OCI-LY1 (cell line): ENCODE measurements around the gene TMEM184B.

Experiments used
- H2AFZ ChIP-seq: fragments of 200-600 bp; sonication (generic), shearing (Covaris generic); 2 replicates; pipeline ENCODE4 v1.6.0; 2014; ENCODE audit warnings: antibody characterized with exemption, mild to moderate bottlenecking, low read length
- H3F3A ChIP-seq: fragments of 200-600 bp; sonication (generic), shearing (Covaris generic); 2 replicates; pipeline ENCODE4 v1.6.0; 2014; ENCODE audit warnings: mild to moderate bottlenecking, antibody characterized with exemption, low read length, moderate library complexity; ENCODE audit not compliant: insufficient read depth
- H3K27ac ChIP-seq: fragments of 200-600 bp; sonication (generic); 2 replicates; pipeline ENCODE4 v1.5.1; 2014; ENCODE audit warnings: low read length, mixed run types, mild to moderate bottlenecking, low read depth; ENCODE audit not compliant: poor library complexity, severe bottlenecking
- H3K27me3 ChIP-seq: fragments of 200-600 bp; sonication (generic); 2 replicates; pipeline ENCODE4 v1.6.0; 2014; ENCODE audit warnings: antibody characterized with exemption, mild to moderate bottlenecking, low read length, moderate library complexity; ENCODE audit not compliant: insufficient read depth
- H3K36me3 ChIP-seq: fragments of 200-600 bp; sonication (generic); 2 replicates; pipeline ENCODE4 v1.6.1; 2014; ENCODE audit warnings: mild to moderate bottlenecking, antibody characterized with exemption, low read length, moderate library complexity, mixed read lengths; ENCODE audit not compliant: insufficient read depth
- H3K4me1 ChIP-seq: fragments of 200-600 bp; sonication (generic); 2 replicates; pipeline ENCODE4 v1.5.1; 2014; ENCODE audit warnings: mild to moderate bottlenecking, low read length, moderate library complexity; ENCODE audit not compliant: insufficient read depth, severe bottlenecking
- H3K4me2 ChIP-seq: fragments of 200-600 bp; sonication (generic), shearing (Covaris generic); 2 replicates; pipeline ENCODE4 v1.6.1; 2014; ENCODE audit warnings: low read length
- H3K4me3 ChIP-seq: fragments of 200-600 bp; sonication (generic); 2 replicates; pipeline ENCODE4 v1.5.1; 2014; ENCODE audit warnings: low read length, low read depth, mild to moderate bottlenecking, mixed read lengths; ENCODE audit not compliant: poor library complexity, severe bottlenecking
- H3K79me2 ChIP-seq: fragments of 200-600 bp; shearing (Covaris generic); 2 replicates; pipeline ENCODE4 v1.6.1; 2016; ENCODE audit warnings: mixed run types, low read length, mixed read lengths; ENCODE audit not compliant: insufficient read depth
- H3K9ac ChIP-seq: fragments of 200-600 bp; sonication (generic), shearing (Covaris generic); 2 replicates; pipeline ENCODE4 v1.6.1; 2014; ENCODE audit warnings: mild to moderate bottlenecking, low read length, mixed read lengths
- H3K9me2 ChIP-seq: fragments of 200-600 bp; sonication (generic), shearing (Covaris generic); 2 replicates; pipeline ENCODE4 v1.6.1; 2014; ENCODE audit warnings: low read depth, mild to moderate bottlenecking, low read length, mixed read lengths
- H3K9me3 ChIP-seq: fragments of 200-600 bp; shearing (Covaris generic); 2 replicates; pipeline ENCODE4 v1.6.1; 2014; ENCODE audit warnings: low read length, mixed read lengths
- H4K20me1 ChIP-seq: fragments of 200-600 bp; sonication (generic), shearing (Covaris generic); 2 replicates; pipeline ENCODE4 v1.6.0; 2016; ENCODE audit warnings: mild to moderate bottlenecking, low read length; ENCODE audit not compliant: insufficient read depth
- CTCF ChIP-seq: fragments of 200-600 bp; sonication (generic), shearing (Covaris generic); IDR thresholded peaks from 2 replicates; pipeline ENCODE4 v1.5.1; 2017; ENCODE audit warnings: mild to moderate bottlenecking, antibody characterized with exemption, low read length, moderate library complexity, mixed read lengths
- EZH2 ChIP-seq: fragments of 200-600 bp; sonication (generic), shearing (Covaris generic); IDR thresholded peaks from 2 replicates; pipeline ENCODE4 v1.8.0; 2017; ENCODE audit warnings: borderline replicate concordance, mixed run types, mild to moderate bottlenecking, antibody characterized with exemption, low read length, moderate library complexity, mixed read lengths

The TMEM184B gene

GRCh38 chr22:38196791-38197419 is 75.9 kb downstream of the TMEM184B start:
- Histone ChIP-seq H3K9me2 (no peaks in the 10 kb centered on the region), H4K20me1 (no peaks in the 10 kb centered on the region), H2AFZ (no peak overlapping the region), H3K9me3 (no peaks in the 10 kb centered on the region), H3K4me3 (no peak overlapping the region), H3K9ac (no peak overlapping the region), H3K36me3 (no peaks in the 10 kb centered on the region), H3K4me2 (no peak overlapping the region), H3K4me1 (peaks cover 22% of the 10 kb centered on the region), H3K79me2 (no peaks in the 10 kb centered on the region), H3K27me3 (no peaks in the 10 kb centered on the region), H3F3A (no peaks in the 10 kb centered on the region), H3K27ac (no peak overlapping the region)
- TF ChIP-seq CTCF (no peak), EZH2 (no peak)

GRCh38 chr22:38193580-38193979 is 79.2 kb downstream of the TMEM184B start:
- Histone ChIP-seq H3K27me3 (no peaks in the 10 kb centered on the region; the same call in 1 of the 2 replicates), H3K9me3 (no peaks in the 10 kb centered on the region), H3K9me2 (no peaks in the 10 kb centered on the region), H3K4me1 (peaks cover 3% of the 10 kb centered on the region), H3K79me2 (no peaks in the 10 kb centered on the region), H3K36me3 (no peaks in the 10 kb centered on the region), H4K20me1 (no peaks in the 10 kb centered on the region), H3F3A (no peaks in the 10 kb centered on the region), H3K27ac (no peak overlapping the region), H3K9ac (no peak overlapping the region), H3K4me2 (no peak overlapping the region), H3K4me3 (no peak overlapping the region), H2AFZ (no peak overlapping the region)
- TF ChIP-seq CTCF, result no peak
- no peak for TF ChIP-seq EZH2

- H3K27me3 ChIP-seq, result no peaks in the 10 kb centered on the region; the same call in 1 of the 2 replicates
- H3K4me1 ChIP-seq, result peaks cover 3% of the 10 kb centered on the region
- H3K36me3 ChIP-seq, result no peaks in the 10 kb centered on the region
- H3K27ac ChIP-seq, result no peak overlapping the region
- H3K79me2 ChIP-seq, result no peaks in the 10 kb centered on the region
- H3K4me3 ChIP-seq, result no peak overlapping the region
- H3K9me2 ChIP-seq, result no peaks in the 10 kb centered on the region
- no peak overlapping the region for H2AFZ ChIP-seq
- H3K9me3 ChIP-seq, result no peaks in the 10 kb centered on the region
- TF ChIP-seq CTCF (no peak), EZH2 (no peak)
- no peaks in the 10 kb centered on the region for H4K20me1 ChIP-seq
- H3K4me2 ChIP-seq, result no peak overlapping the region
- H3F3A ChIP-seq, result no peaks in the 10 kb centered on the region
- H3K9ac ChIP-seq, result no peak overlapping the region
These were observed 80.3 kb downstream of the TMEM184B start for GRCh38 chr22:38192475-38192863.
